GM12872 (cell line): ENCODE measurements around the gene DUOXA1.

ENCODE experiments used
- CTCF ChIP-seq: IDR thresholded peaks from 3 replicates; pipeline ENCODE4 v1.5.1; 2011; ENCODE audit warnings: low read depth, mild to moderate bottlenecking, low read length, moderate library complexity; ENCODE audit not compliant: insufficient read depth

The DUOXA1 gene

GRCh38 chr15:45161666-45162065 is 32.0 kb upstream of the DUOXA1 start:
- no peak for TF ChIP-seq CTCF

GRCh38 chr15:45157974-45158373 is 28.3 kb upstream of the DUOXA1 start:
- TF ChIP-seq CTCF, result no peak

GRCh38 chr15:45156744-45157455 is 27.2 kb upstream of the DUOXA1 start:
- TF ChIP-seq CTCF, result no peak

- no peak for TF ChIP-seq CTCF
These were observed 26.1 kb upstream of the DUOXA1 start for GRCh38 chr15:45155739-45156138.

GRCh38 chr15:45151998-45152828 is 22.5 kb upstream of the DUOXA1 start:
- TF ChIP-seq CTCF, result no peak

- no peak for TF ChIP-seq CTCF
These were observed 21.3 kb upstream of the DUOXA1 start for GRCh38 chr15:45150997-45151396.

- TF ChIP-seq CTCF, result no peak
These were observed 20.8 kb upstream of the DUOXA1 start for GRCh38 chr15:45150481-45150880.
